HEK293 (cell line): ENCODE measurements around the gene CYP11A1.

ENCODE experiments used
- BCL11A ChIP-seq: fragments of 450-650 bp; formaldehyde crosslinking; IDR thresholded peaks from 2 replicates; pipeline ENCODE4 v1.5.1; 2016; ENCODE audit warnings: low read depth, missing biosample characterization, missing genetic modification characterization
- CTCF ChIP-seq: fragments of 450-650 bp; formaldehyde crosslinking; IDR thresholded peaks from 2 replicates; pipeline ENCODE4 v1.5.1; 2016; ENCODE audit warnings: missing biosample characterization, missing genetic modification characterization
- ZBTB11 ChIP-seq: fragments of 450-650 bp; formaldehyde crosslinking; conservative IDR thresholded peaks from 2 replicates; pipeline ENCODE4 v1.5.1; 2016; ENCODE audit warnings: low read depth, missing biosample characterization, missing genetic modification characterization
- ZNF19 ChIP-seq: fragments of 450-650 bp; formaldehyde crosslinking; IDR thresholded peaks from 2 replicates; pipeline ENCODE4; 2016; ENCODE audit warnings: missing biosample characterization, missing genetic modification characterization, low read depth
- ZNF239 ChIP-seq: fragments of 450-650 bp; formaldehyde crosslinking; IDR thresholded peaks from 2 replicates; pipeline ENCODE4 v1.5.1; 2016; ENCODE audit warnings: missing biosample characterization, missing genetic modification characterization
- ZNF302 ChIP-seq: fragments of 450-650 bp; formaldehyde crosslinking; IDR thresholded peaks from 2 replicates; pipeline ENCODE4 v1.5.1; 2016; ENCODE audit warnings: missing biosample characterization, missing genetic modification characterization, low read depth
- ZNF335 ChIP-seq: fragments of 450-650 bp; formaldehyde crosslinking; conservative IDR thresholded peaks from 2 replicates; pipeline ENCODE4 v1.5.1; 2016; ENCODE audit warnings: missing biosample characterization, missing genetic modification characterization

- TF ChIP-seq ZNF335 (tag by site-specific recombination) (no peak), ZNF239 (tag by site-specific recombination) (no peak), CTCF (tag by site-specific recombination) (no peak), ZNF19 (tag by site-specific recombination) (no peak), ZNF302 (tag by site-specific recombination) (no peak), ZBTB11 (tag by site-specific recombination) (no peak), BCL11A (tag by site-specific recombination) (no peak)
These were observed 41.8 kb upstream of the CYP11A1 start for GRCh38 chr15:74409225-74409624.
